ENCODE results near the gene PEAR1.

Gene PEAR1

GRCh38 chr1:156893048-156893953 is at the start of gene PEAR1:
Gene PEAR1, plus strand, starts transcription at chr1:156893718. Its CDS starts 10,209 bp downstream, at chr1:156903927.
- DNase-seq = no peak

DNA sequence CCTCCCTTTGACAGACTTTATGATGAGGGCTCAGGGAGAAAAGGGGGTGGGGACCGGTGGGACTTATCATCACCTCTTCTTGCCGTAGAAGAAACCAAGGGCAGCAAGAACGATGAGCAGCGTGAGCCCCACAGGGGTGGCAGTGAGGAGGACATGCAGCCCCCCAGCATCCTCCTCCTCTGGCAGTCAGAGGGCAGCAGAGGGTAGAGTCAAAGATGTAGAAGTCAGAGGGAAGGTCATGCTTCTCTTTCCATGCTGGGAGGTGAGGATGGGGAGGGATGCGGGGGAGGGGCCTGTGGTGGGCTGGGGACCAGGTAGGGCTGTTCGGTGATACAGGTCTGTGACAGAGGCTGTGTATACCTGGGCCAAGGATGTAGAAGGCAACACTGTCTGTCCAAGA is 49.4 kb upstream of the PEAR1 start:
- DNase-seq = no peak

DNA sequence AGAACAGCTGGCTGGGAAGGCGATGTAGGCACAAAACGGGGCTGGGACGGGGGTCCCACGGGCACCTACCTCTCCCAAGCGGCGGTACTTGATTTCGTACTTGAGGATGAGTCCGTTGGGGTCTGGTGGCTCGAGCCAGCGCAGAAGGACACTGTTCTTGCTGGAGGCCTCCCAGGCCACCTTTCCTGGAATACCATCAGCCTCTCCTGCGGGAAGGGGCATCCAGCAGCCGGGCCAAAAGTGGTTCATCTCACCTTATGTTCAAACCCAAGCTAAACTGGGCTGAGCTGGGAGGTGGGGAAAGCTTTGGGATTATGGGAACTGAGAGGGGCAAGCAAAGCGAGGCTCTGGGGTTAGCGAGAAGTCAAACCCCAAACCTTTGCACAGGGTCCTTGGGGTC is 48.9 kb upstream of the PEAR1 start:
- no peak for DNase-seq

GRCh38 chr1:156845055-156845952 is 48.2 kb upstream of the PEAR1 start:
- DNase-seq = no peak

GRCh38 chr1:156845953-156846545 is 47.5 kb upstream of the PEAR1 start:
- DNase-seq = no peak

DNA sequence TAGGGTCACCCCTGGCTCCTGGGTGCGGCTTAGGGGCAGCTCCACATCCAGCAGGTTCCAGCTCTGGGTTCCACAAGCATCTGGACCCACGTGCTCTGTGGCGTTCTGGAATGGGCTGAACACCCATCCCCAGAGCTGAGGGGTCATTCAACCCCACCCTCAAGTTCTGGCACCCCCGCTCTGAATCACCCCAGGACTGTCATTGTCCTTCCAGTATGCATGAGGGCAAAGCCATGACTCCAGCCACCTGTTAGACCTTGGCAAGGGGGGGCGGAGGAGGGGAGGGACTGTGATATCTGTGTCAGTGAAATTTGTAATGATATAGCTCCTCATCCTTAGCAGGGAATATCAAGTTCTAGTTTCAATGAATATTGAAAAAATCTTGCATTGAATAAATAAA is 46.9 kb upstream of the PEAR1 start:
- DNase-seq = no peak

DNA sequence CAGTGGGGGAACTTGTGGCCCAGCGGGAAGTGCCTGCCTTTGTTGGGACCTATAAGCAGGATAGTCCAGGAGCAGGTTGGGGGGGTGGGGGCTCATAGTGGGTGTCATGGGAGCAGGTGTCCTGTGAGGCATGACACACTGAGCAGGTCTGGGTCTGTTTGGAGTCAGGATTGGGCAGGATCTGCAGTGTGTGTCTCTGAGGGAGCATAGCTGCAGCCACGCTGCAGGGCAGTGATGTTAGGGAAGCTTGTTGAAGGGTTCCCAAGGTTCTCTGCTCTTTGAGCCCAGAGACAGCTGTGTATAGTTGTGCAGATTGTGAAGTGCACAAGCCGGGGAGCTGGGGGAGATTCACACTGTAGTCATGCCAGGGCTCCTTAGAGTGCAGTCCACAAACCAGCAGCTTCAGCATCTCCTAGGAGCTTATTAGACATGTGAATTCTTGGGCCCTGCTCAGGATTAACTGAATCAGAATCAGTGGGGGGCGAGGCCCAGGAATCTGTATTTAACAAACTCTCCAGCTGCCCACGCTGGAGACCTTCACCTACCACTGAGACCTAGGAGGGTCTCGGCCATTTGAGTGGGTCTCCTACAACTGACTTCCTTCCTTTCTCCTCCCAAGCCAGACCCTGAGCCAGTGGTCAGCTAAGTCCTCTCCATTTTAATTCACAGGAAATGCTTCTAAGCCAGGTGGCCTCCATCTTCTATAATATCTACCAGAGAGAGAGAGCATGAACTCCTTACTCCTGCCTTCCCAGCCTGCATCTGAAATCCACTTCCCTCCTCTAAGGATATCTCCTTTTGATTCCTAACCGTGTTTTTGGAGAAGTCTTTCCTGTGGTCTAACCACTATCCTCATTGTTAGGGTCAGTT is 45.7 kb upstream of the PEAR1 start:
- no peak for DNase-seq

GRCh38 chr1:156848461-156849150 is 44.9 kb upstream of the PEAR1 start:
- DNase-seq = no peak

GRCh38 chr1:156849151-156849496 is 44.4 kb upstream of the PEAR1 start:
- no peak for DNase-seq

- DNase-seq = no peak
Measured at GRCh38 chr1:156851779-156852417, 41.6 kb upstream of the PEAR1 start.

- no peak for DNase-seq
Measured at GRCh38 chr1:156852418-156852874, 41.1 kb upstream of the PEAR1 start.

DNA sequence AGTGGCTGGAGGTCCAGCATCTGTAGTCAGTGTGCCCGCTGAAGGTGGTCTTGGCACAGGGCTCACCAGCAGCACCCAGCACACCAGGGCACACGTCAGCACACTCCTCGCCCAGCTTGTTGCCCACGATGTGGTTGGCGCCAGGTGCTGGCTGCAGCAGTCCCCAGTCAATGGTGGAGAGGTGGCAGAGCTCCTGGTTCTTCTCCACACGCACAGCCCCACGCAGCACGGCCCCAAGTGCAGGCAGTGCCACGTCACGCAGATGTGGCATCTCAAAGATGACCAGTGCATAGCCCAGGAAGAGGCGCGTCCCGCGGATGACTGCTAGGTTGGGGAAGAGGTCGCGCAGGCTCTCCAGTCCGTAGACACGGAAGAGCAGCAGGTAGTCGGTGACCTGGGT is 39.8 kb upstream of the PEAR1 start:
- DNase-seq = no peak

- DNase-seq = no peak
Measured at GRCh38 chr1:156854634-156855033, 38.9 kb upstream of the PEAR1 start.

- DNase-seq = no peak
Measured at GRCh38 chr1:156856282-156856785, 37.2 kb upstream of the PEAR1 start.

DNA sequence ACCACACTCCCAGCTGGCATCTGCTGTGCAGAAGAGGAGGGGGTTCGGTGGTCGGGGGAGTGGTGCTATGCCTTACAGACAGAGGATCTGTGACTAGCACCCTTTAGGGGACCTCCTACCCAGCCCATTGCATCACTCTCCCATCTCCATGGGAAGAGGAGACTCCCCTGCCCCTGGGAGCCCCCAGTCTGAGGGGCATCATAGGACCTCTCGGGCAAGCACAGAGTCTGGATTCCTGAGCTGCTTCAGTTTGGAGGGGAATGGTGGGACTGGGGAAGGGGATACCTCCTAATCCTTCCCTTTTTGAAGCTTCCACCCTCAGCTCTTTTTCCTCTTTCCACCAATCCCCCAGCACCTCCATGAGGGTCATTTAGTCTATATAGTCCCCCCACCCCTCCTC is 36.0 kb upstream of the PEAR1 start:
- no peak for DNase-seq

DNA sequence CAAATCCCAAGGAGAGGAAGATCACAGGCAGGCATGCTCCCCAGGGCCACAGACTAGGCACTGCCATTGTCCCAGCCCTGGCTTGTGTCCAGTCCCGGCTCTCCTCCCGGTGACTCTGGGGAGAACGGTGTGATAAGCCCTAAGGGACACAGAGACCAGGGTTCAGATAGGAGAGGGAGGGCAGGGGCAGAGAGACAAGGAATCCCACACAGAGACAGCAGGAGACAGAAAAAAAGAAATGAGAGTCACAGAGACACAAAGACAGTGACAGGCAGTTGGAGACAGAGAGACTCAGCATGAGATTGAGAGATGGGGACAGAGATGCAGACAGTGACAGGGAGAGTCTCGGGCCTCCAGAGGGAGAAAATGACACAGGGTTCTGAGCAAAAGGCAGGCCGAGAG is 35.0 kb upstream of the PEAR1 start:
- DNase-seq = no peak

DNA sequence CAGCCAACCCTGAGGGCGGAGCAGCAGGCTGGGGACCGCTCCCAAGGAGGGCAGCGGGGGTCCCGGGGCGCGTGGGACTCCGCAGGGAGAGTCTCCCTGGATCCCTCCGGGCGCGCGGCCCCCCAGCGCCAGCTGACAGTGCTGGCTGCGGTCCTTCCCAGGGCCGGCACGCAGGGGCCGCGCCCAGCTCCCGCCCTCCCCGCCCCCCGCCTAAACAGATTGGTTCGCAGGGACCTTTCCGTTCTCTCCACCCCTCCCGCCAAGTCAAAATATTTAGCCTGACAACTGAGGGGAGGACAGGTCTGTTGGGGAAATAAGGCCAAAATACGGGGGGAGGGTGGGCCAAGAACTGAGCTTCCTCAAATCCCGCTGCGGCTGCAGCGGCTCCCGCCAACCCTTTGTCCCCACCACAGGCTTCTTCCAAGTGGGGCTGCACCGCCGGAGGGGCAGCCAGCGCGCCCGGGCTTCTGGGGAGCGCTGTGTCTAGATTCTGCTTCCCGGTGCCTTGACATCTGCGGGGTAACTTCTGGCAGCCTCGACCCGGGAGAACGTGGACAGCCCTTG is 34.5 kb upstream of the PEAR1 start, which contains the start of gene INSRR:
Gene INSRR (minus strand): TSS at position 159 of the 564 bp plus-strand sequence. CDS start 496 bp downstream, outside the sequence.
- no peak for DNase-seq

- DNase-seq = no peak
Measured at GRCh38 chr1:156859523-156860112, 33.9 kb upstream of the PEAR1 start.

DNA sequence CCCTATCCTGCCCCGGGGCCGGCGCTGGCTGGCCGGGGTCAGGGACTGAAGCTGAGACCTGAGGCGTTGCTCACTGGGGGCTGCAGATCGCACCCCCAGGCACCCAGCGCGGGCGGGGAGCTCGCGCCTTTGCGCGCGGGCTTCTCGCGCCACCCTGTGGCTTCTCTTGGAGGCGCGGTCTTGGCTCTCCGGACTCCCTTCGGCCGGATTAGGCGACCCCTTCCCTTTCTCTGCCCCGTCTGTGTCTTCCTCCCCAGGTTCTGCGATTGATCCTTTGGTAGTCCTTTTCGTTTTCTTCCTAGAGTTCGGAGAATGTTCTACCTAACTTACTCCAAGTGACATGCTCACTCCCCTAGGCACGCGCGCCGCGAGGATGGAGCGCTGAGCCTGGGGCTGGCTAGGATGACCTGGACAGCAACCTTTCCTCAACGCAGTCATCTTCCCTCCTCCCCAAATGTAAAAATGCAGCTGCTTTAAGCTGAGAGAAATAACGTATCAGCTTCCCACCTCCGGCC is 33.3 kb upstream of the PEAR1 start:
- no peak for DNase-seq

Measured in SIG-M5 (cell line).